PC-3 (cell line): ENCODE results near the gene TJP3. TPM values are rescaled to one million over a fixed set of nuclear protein-coding genes. Genes with fewer than 3 reads are reported as not detected.

Experiments
- ATAC-seq: fragments of 200-7000 bp; cut with Tn5 transposase; 2 replicates; pipeline ENCODE4 v1.9.1; 2020; ENCODE audit warnings: mild to moderate bottlenecking, moderate library complexity
- BruUV-seq: library from RNA; stranded (reverse); fragments of 400-500 nt; replicated peaks from 2 replicates; lab custom pipeline; 2021; lab: Mats Ljungman, UMichigan
- CTCF ChIA-PET: fragments of 300-600 bp; sonication (Branson Sonifier 250); formaldehyde crosslinking; loops from one replicate; lab custom pipeline; 2022; ENCODE audit warnings: antibody characterized with exemption; lab: Charles Lee
- POLR2A ChIA-PET: fragments of 300-600 bp; sonication (Branson Sonifier 250); formaldehyde crosslinking; loops from one replicate; lab custom pipeline; 2022; ENCODE audit warnings: antibody characterized with exemption; ENCODE audit not compliant: unreplicated experiment; lab: Charles Lee
- DNase-seq: peaks from one replicate; pipeline ENCODE4 v3.0.0-alpha.2; 2015
- H2AFZ ChIP-seq: fragments of 300-600 bp; sonication (generic); 2 replicates; pipeline ENCODE4 v1.6.0; 2016; ENCODE audit warnings: antibody characterized with exemption, low read length
- H3F3A ChIP-seq: fragments of 300-600 bp; sonication (generic); one replicate; pipeline ENCODE4 v1.6.0; 2017; ENCODE audit warnings: antibody characterized with exemption, low read length, control low read depth, mild to moderate bottlenecking; ENCODE audit not compliant: unreplicated experiment
- H3K27ac ChIP-seq: fragments of 300-600 bp; sonication (generic); 2 replicates; pipeline ENCODE4 v1.5.1; 2016; ENCODE audit warnings: mild to moderate bottlenecking, low read length
- H3K27me3 ChIP-seq: fragments of 300-600 bp; sonication (generic); 2 replicates; pipeline ENCODE4 v1.6.1; 2016; ENCODE audit warnings: low read length, mixed read lengths
- H3K36me3 ChIP-seq: fragments of 300-600 bp; sonication (generic); 2 replicates; pipeline ENCODE4 v1.6.1; 2016; ENCODE audit warnings: low read depth, mixed run types, low read length, mixed read lengths
- H3K4me1 ChIP-seq: fragments of 300-600 bp; sonication (generic); 2 replicates; pipeline ENCODE4 v1.5.1; 2016; ENCODE audit warnings: low read length; ENCODE audit not compliant: insufficient read depth
- H3K4me2 ChIP-seq: fragments of 300-600 bp; sonication (generic); 2 replicates; pipeline ENCODE4 v1.6.0; 2016; ENCODE audit warnings: low read length
- H3K4me3 ChIP-seq: fragments of 300-600 bp; sonication (generic); 2 replicates; pipeline ENCODE4 v1.5.1; 2016; ENCODE audit warnings: mild to moderate bottlenecking, low read length, mixed read lengths
- H3K79me2 ChIP-seq: fragments of 300-600 bp; sonication (generic); 2 replicates; pipeline ENCODE4 v1.6.1; 2017; ENCODE audit warnings: low read length, mixed read lengths
- H3K9ac ChIP-seq: fragments of 300-600 bp; sonication (generic); 2 replicates; pipeline ENCODE4 v1.6.0; 2016; ENCODE audit warnings: mild to moderate bottlenecking, low read length
- H3K9me2 ChIP-seq: fragments of 300-600 bp; sonication (generic); replicated peaks from 2 replicates; pipeline ENCODE4 v1.6.1; 2016; ENCODE audit warnings: mixed run types, low read length, mixed read lengths
- H3K9me3 ChIP-seq: fragments of 300-600 bp; sonication (generic); 2 replicates; pipeline ENCODE4 v1.6.1; 2016; ENCODE audit warnings: low read length, mixed read lengths
- H4K20me1 ChIP-seq: fragments of 300-600 bp; sonication (generic); 2 replicates; pipeline ENCODE4 v1.6.1; 2016; ENCODE audit warnings: low read length, mixed read lengths
- CTCF ChIP-seq: fragments of 300-600 bp; sonication (generic); conservative IDR thresholded peaks from 2 replicates; pipeline ENCODE4 v1.5.1; 2017; ENCODE audit warnings: antibody characterized with exemption, low read depth, mild to moderate bottlenecking, low read length
- EZH2 ChIP-seq: fragments of 300-600 bp; sonication (generic); IDR thresholded peaks from one replicate; pipeline ENCODE4 v1.6.1; 2017; ENCODE audit warnings: antibody characterized with exemption, mild to moderate bottlenecking, low read length; ENCODE audit not compliant: unreplicated experiment
- EZH2phosphoT487 ChIP-seq: fragments of 300-600 bp; sonication (generic); IDR thresholded peaks from 2 replicates; pipeline ENCODE4 v1.6.1; 2018; ENCODE audit warnings: mild to moderate bottlenecking, antibody characterized with exemption, low read length, borderline replicate concordance
- intact Hi-C: fragments of 100-400 bp; cut with micrococcal nuclease; formaldehyde crosslinking; loops from 2 replicates; pipeline ENCODE4 v1.9.0; 2023
- total RNA-seq: library from RNA; depleted of rRNA; stranded (reverse); fragments of >200 nt; gene quantifications from 2 replicates; pipeline ENCODE4 v1.2.3, GENCODE V29; 2014

The TJP3 gene
- total RNA-seq, 1 experiment from 2014 or later = 11.7 TPM

GRCh38 chr19:3693025-3693925, 14.9 kb upstream of the TJP3 start:
- Histone ChIP-seq H4K20me1 (no peaks in the 10 kb centered on the region), H3K9me3 (no peaks in the 10 kb centered on the region), H3K4me2 (no peak overlapping the region), H2AFZ (no peak overlapping the region), H3K4me3 (no peak overlapping the region), H3F3A (no peaks in the 10 kb centered on the region), H3K9me2 (no peaks in the 10 kb centered on the region), H3K36me3 (no peaks in the 10 kb centered on the region), H3K4me1 (no peaks in the 10 kb centered on the region), H3K9ac (no peak overlapping the region), H3K79me2 (peaks cover 40% of the 10 kb centered on the region), H3K27me3 (no peaks in the 10 kb centered on the region), H3K27ac (no peak overlapping the region)
- intact Hi-C loops = no loop called here
- BruUV-seq = no TSS peak
- ChIA-PET POLR2A (no interaction called here), CTCF (no interaction called here)
- TF ChIP-seq CTCF (no peak), EZH2phosphoT487 (no peak), EZH2 (no peak)
- DNase-seq (no peak), ATAC-seq (no peak)

- Histone ChIP-seq H3K4me2 (no peak overlapping the region), H2AFZ (no peak overlapping the region), H3K27me3 (no peaks in the 10 kb centered on the region), H3K9ac (no peak overlapping the region), H3K9me3 (no peaks in the 10 kb centered on the region), H3K36me3 (no peaks in the 10 kb centered on the region), H3K4me1 (no peaks in the 10 kb centered on the region), H3K4me3 (no peak overlapping the region), H3K27ac (no peak overlapping the region), H4K20me1 (no peaks in the 10 kb centered on the region), H3K9me2 (no peaks in the 10 kb centered on the region), H3F3A (no peaks in the 10 kb centered on the region), H3K79me2 (peaks cover 51% of the 10 kb centered on the region)
- CTCF ChIA-PET = no interaction called here
- intact Hi-C loops = no loop called here
- DNase-seq (no peak), ATAC-seq (no peak)
- POLR2A ChIA-PET = no interaction called here
- TF ChIP-seq CTCF (no peak), EZH2phosphoT487 (no peak), EZH2 (no peak)
- BruUV-seq = no TSS peak
Measured at GRCh38 chr19:3694361-3695123, 13.6 kb upstream of the TJP3 start.
